Endodermal cell (in vitro differentiated cells): ENCODE results near the gene XPO4. TPM values are rescaled to one million over a fixed set of nuclear protein-coding genes. Genes with fewer than 3 reads are reported as not detected.

ENCODE experiments used
- DNase-seq: peaks from one replicate; pipeline ENCODE4 v3.0.0-alpha.2; 2017
- H3K27ac ChIP-seq: 2 replicates; pipeline ENCODE4 v1.5.1; 2013; ENCODE audit warnings: mild to moderate bottlenecking, low read depth, low read length, moderate library complexity
- H3K27me3 ChIP-seq: 2 replicates; pipeline ENCODE4 v1.6.1; 2013; ENCODE audit warnings: mild to moderate bottlenecking, low read length, moderate library complexity; ENCODE audit not compliant: insufficient read depth, control insufficient read depth, poor library complexity, severe bottlenecking
- H3K36me3 ChIP-seq: 2 replicates; pipeline ENCODE4 v1.7.0; 2013; ENCODE audit warnings: mild to moderate bottlenecking, low read length, moderate library complexity; ENCODE audit not compliant: control insufficient read depth, insufficient read depth
- H3K4me1 ChIP-seq: one replicate; pipeline ENCODE4 v1.7.0; 2013; ENCODE audit warnings: low read length; ENCODE audit not compliant: control insufficient read depth, insufficient read depth
- H3K4me3 ChIP-seq: 2 replicates; pipeline ENCODE4 v1.5.1; 2013; ENCODE audit warnings: mild to moderate bottlenecking, low read length, moderate library complexity
- H3K9ac ChIP-seq: 2 replicates; pipeline ENCODE4 v1.6.1; 2013; ENCODE audit warnings: mild to moderate bottlenecking, low read length, moderate library complexity; ENCODE audit not compliant: poor library complexity, severe bottlenecking; ENCODE audit errors: extremely low read depth
- H3K9me3 ChIP-seq: 2 replicates; pipeline ENCODE4 v1.6.1; 2013; ENCODE audit warnings: mild to moderate bottlenecking, low read length, moderate library complexity; ENCODE audit not compliant: control insufficient read depth
- H3K27ac Mint-ChIP-seq: 2 replicates; pipeline ENCODE4 v1.8.0; 2020; ENCODE audit warnings: mixed read lengths
- H3K27me3 Mint-ChIP-seq: 2 replicates; pipeline ENCODE4 v1.8.0; 2021; ENCODE audit warnings: mild to moderate bottlenecking, mixed read lengths; ENCODE audit not compliant: insufficient read depth
- H3K36me3 Mint-ChIP-seq: 2 replicates; pipeline ENCODE4 v1.8.0; 2020; ENCODE audit warnings: low read depth, mixed read lengths
- H3K4me1 Mint-ChIP-seq: 2 replicates; pipeline ENCODE4 v1.8.0; 2020; ENCODE audit warnings: mixed read lengths
- H3K4me3 Mint-ChIP-seq: 2 replicates; pipeline ENCODE4 v1.8.0; 2020; ENCODE audit warnings: mild to moderate bottlenecking, moderate library complexity, mixed read lengths
- H3K9me3 Mint-ChIP-seq: 2 replicates; pipeline ENCODE4 v1.8.0; 2020; ENCODE audit warnings: mild to moderate bottlenecking, mixed read lengths
- WGBS, 2 experiments: methylation state at CpG; one replicate each; pipeline versions ENCODE4 v1.1.5 to v1.1.7; 2013; ENCODE audit warnings: missing lambda C conversion rate in 2 of 2, mixed read lengths in 1 of 2; ENCODE audit not compliant: insufficient coverage in 1 of 2, insufficient read length in 1 of 2; 5-methylcytosine and 5-hydroxymethylcytosine counted together
- total RNA-seq, 2 donors: library from RNA; stranded (reverse); fragmentation: NEBNext Ultra II Directional in 1 of 2; extraction: Animal tissue kit (Norgen Biotek cat#: 25700) in 1 of 2; gene quantifications; 2 replicates in 1 of 2; 3 replicates in 1 of 2; pipeline ENCODE4 v1.2.1, GENCODE V29; 2021
- TF ChIP-seq, protein P1 (sequence below): fragments of 200-600 bp; sonication (generic); conservative IDR thresholded peaks from 2 replicates; pipeline ENCODE4 v1.5.0; 2021; ENCODE audit warnings: antibody characterized with exemption, mild to moderate bottlenecking

The XPO4 gene
- total RNA-seq, 2 donors from 2014 or later, result 28.8 to 32.0 TPM

DNA sequence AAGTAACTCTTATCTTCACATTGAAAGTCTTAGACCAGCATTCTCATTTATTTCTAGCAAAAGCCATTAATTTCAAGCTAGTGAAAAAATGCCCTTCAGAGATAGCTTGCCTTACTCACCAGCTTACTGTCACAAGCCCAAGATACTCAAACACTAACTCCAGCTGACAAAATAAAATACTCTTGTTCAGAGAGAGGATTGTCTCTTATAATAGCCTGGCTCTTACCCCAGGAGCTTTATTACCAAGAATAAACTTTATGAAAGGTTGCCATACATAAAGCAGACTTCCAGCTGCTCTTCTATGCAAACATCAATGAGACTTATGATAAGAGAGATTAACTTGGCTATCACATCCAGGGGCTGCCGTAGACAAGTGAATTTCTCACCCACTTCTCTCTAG, 53.6 kb downstream of the XPO4 start:
- peaks cover 7% of the 10 kb centered on the region for H3K36me3 ChIP-seq

GRCh38 chr13:20848203-20848602, 54.3 kb downstream of the XPO4 start:
- Histone ChIP-seq H3K9me3 (no peaks in the 10 kb centered on the region), H3K36me3 (peaks cover 5% of the 10 kb centered on the region), H3K9ac (no peak overlapping the region), H3K4me1 (peaks cover 17% of the 10 kb centered on the region), H3K4me3 (peak overlapping the region; percentile 57), H3K27me3 (no peaks in the 10 kb centered on the region), H3K27ac (no peak overlapping the region)
- TF ChIP-seq, protein P1, sequence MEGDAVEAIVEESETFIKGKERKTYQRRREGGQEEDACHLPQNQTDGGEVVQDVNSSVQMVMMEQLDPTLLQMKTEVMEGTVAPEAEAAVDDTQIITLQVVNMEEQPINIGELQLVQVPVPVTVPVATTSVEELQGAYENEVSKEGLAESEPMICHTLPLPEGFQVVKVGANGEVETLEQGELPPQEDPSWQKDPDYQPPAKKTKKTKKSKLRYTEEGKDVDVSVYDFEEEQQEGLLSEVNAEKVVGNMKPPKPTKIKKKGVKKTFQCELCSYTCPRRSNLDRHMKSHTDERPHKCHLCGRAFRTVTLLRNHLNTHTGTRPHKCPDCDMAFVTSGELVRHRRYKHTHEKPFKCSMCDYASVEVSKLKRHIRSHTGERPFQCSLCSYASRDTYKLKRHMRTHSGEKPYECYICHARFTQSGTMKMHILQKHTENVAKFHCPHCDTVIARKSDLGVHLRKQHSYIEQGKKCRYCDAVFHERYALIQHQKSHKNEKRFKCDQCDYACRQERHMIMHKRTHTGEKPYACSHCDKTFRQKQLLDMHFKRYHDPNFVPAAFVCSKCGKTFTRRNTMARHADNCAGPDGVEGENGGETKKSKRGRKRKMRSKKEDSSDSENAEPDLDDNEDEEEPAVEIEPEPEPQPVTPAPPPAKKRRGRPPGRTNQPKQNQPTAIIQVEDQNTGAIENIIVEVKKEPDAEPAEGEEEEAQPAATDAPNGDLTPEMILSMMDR, result no peak
- no peak for DNase-seq
- peaks cover 16% of the 10 kb centered on the region for H3K36me3 Mint-ChIP-seq
- no peak overlapping the region for H3K4me3 Mint-ChIP-seq
- H3K4me1 Mint-ChIP-seq, result peaks cover 26% of the 10 kb centered on the region
- H3K27ac Mint-ChIP-seq, result no peak overlapping the region
- no peaks in the 10 kb centered on the region for H3K9me3 Mint-ChIP-seq
- no peaks in the 10 kb centered on the region for H3K27me3 Mint-ChIP-seq

More for the DNA sequence above, 53.6 kb downstream of the XPO4 start:
- Histone ChIP-seq H3K4me1 (peaks cover 14% of the 10 kb centered on the region), H3K9me3 (no peaks in the 10 kb centered on the region), H3K9ac (no peak overlapping the region), H3K27me3 (no peaks in the 10 kb centered on the region), H3K4me3 (peak overlapping the region; percentile 57), H3K27ac (peak overlapping the region; percentile 66)
- Mint-ChIP-seq H3K27me3 (no peaks in the 10 kb centered on the region), H3K36me3 (peaks cover 16% of the 10 kb centered on the region), H3K27ac (peak overlapping the region; percentile 48), H3K9me3 (no peaks in the 10 kb centered on the region), H3K4me3 (no peak overlapping the region), H3K4me1 (peaks cover 26% of the 10 kb centered on the region)
- TF ChIP-seq, protein P1, result no peak
- WGBS, 2 experiments, result 0% methylated on average over 1 of the region's 1 CpG; no CpG with 5 or more reads in 1 of the 2 experiments
- no peak for DNase-seq

DNA sequence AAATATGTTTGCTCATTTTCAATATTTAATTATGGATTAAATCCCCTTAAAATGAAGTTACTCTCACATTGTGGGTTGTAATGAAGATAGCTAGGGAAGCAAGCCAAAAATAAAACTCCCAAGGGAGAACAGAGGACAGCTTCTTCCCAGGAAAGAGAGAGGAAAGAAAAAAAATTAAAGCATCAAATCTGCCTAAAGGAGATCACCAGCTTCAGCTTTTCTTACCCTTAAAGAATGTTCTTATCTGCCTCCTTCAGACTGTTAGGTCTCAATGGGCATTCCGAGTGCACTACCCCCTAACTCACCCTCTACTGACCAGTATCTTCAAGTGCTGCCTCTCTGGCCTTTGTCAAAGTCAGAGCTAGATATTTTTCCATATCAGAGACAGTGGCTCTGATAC, 55.2 kb downstream of the XPO4 start:
- Mint-ChIP-seq H3K27me3 (no peaks in the 10 kb centered on the region), H3K4me3 (peak overlapping the region; percentile 13), H3K36me3 (peaks cover 18% of the 10 kb centered on the region), H3K9me3 (no peaks in the 10 kb centered on the region), H3K27ac (peak overlapping the region; percentile 65), H3K4me1 (peaks cover 26% of the 10 kb centered on the region)
- no peak overlapping the region for H3K27ac ChIP-seq
- TF ChIP-seq, protein P1, result peak; percentile 40
- peaks cover 17% of the 10 kb centered on the region for H3K4me1 ChIP-seq
- peaks cover 5% of the 10 kb centered on the region for H3K36me3 ChIP-seq
- H3K4me3 ChIP-seq, result peak overlapping the region; percentile 41
- H3K9me3 ChIP-seq, result no peaks in the 10 kb centered on the region
- DNase-seq, result no peak
- H3K27me3 ChIP-seq, result no peaks in the 10 kb centered on the region
- 56 to 60% methylated on average over 1 of the region's 1 CpG for WGBS, 2 experiments
- H3K9ac ChIP-seq, result no peak overlapping the region
